Neural progenitor cell (in vitro differentiated cells): ENCODE data around the gene PGM2.

Source experiments
- CTCF ChIP-seq: fragments of 200-600 bp; sonication (generic); IDR thresholded peaks from 2 replicates; pipeline ENCODE4 v1.5.1; 2017; ENCODE audit warnings: antibody characterized with exemption, mild to moderate bottlenecking
- EZH2 ChIP-seq: fragments of 200-600 bp; sonication (generic); IDR thresholded peaks from 2 replicates; pipeline ENCODE4 v1.6.1; 2017; ENCODE audit warnings: antibody characterized with exemption, mild to moderate bottlenecking, moderate library complexity
- EZH2phosphoT487 ChIP-seq: fragments of 200-600 bp; sonication (generic); IDR thresholded peaks from 2 replicates; pipeline ENCODE4 v1.6.1; 2017; ENCODE audit warnings: antibody characterized with exemption

- TF ChIP-seq CTCF, result no peak
- no peak for TF ChIP-seq EZH2
- TF ChIP-seq EZH2phosphoT487, result no peak
These were observed 32.4 kb downstream of the PGM2 start for GRCh38 chr4:37858872-37859271.
